Nephron (organoid): ENCODE results near the gene GAS7.

Experiments
- H3K27ac Mint-ChIP-seq, 3 experiments: 2 replicates each; pipeline ENCODE4 v1.8.0; 2020; ENCODE audit warnings: mixed read lengths in 3 of 3, mild to moderate bottlenecking in 2 of 3, moderate library complexity in 1 of 3
- H3K27me3 Mint-ChIP-seq: 2 replicates; pipeline ENCODE4 v1.8.0; 2021; ENCODE audit warnings: low read depth, mild to moderate bottlenecking, moderate library complexity, mixed read lengths
- H3K36me3 Mint-ChIP-seq: 2 replicates; pipeline ENCODE4 v1.8.0; 2020; ENCODE audit warnings: low read depth, mixed read lengths
- H3K4me1 Mint-ChIP-seq: 2 replicates; pipeline ENCODE4 v1.8.0; 2020; ENCODE audit warnings: mixed read lengths
- H3K4me3 Mint-ChIP-seq, 3 experiments: 2 replicates each; pipeline ENCODE4 v1.8.0; 2020; ENCODE audit warnings: mild to moderate bottlenecking in 3 of 3, mixed read lengths in 3 of 3, moderate library complexity in 2 of 3
- H3K9me3 Mint-ChIP-seq: 2 replicates; pipeline ENCODE4 v1.8.0; 2020; ENCODE audit warnings: mixed read lengths
- TF ChIP-seq, protein P1 (sequence below), 3 experiments: fragments of 200-600 bp; sonication (generic); IDR thresholded peaks; one replicate each; pipeline ENCODE4 v1.5.0; 2021; ENCODE audit warnings: antibody characterized with exemption in 3 of 3; ENCODE audit not compliant: unreplicated experiment in 3 of 3

The GAS7 gene

DNA sequence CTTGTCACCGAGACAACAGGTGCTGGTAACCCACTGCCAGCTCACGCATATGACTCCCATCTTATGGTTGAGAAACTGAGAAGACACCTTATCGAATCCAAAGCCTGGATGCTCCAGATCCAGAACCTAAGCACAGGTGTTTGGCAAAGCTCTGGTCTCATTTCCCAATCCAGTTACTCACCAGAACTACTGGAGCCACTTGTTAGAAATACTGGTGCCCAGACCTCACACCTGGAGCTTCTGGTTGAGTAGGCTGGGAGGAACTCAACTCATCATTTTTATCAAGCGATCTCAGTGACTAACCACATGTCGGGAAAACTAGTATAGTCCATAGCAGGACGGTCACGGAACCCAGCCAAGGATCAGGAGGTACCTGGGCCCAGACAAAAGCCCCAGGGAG, 206.6 kb downstream of the GAS7 start:
- H3K36me3 Mint-ChIP-seq = no peaks in the 10 kb centered on the region
- H3K9me3 Mint-ChIP-seq = peaks cover 10% of the 10 kb centered on the region
- no peak overlapping the region for H3K4me3 Mint-ChIP-seq
- no peaks in the 10 kb centered on the region for H3K4me1 Mint-ChIP-seq
- TF ChIP-seq, protein P1, sequence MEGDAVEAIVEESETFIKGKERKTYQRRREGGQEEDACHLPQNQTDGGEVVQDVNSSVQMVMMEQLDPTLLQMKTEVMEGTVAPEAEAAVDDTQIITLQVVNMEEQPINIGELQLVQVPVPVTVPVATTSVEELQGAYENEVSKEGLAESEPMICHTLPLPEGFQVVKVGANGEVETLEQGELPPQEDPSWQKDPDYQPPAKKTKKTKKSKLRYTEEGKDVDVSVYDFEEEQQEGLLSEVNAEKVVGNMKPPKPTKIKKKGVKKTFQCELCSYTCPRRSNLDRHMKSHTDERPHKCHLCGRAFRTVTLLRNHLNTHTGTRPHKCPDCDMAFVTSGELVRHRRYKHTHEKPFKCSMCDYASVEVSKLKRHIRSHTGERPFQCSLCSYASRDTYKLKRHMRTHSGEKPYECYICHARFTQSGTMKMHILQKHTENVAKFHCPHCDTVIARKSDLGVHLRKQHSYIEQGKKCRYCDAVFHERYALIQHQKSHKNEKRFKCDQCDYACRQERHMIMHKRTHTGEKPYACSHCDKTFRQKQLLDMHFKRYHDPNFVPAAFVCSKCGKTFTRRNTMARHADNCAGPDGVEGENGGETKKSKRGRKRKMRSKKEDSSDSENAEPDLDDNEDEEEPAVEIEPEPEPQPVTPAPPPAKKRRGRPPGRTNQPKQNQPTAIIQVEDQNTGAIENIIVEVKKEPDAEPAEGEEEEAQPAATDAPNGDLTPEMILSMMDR (IDR thresholded peaks at IDR 0.05; ENCODE audit: unreplicated experiment in 3 of 3) = no peak
- H3K27me3 Mint-ChIP-seq = peaks cover 10% of the 10 kb centered on the region
- H3K27ac Mint-ChIP-seq = no peak overlapping the region

DNA sequence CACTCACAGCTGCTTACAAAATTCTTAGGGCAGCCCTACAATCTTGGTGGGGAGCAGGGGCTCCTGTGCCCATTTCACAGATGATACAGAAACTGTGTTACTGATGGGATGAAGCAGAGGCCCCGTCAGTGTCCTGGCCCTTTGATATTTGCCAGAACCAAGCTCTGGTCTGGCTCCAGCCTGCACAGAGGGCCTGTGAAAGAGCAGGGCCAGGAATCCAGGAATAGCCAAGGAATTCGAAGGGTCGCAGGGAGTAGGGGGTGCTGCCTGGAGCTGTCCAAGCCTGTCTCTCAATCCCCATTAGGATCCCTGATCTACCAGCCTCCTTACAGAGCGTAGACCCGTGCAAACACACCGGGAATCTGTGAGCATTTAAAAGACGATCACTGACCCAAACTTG, 207.1 kb downstream of the GAS7 start:
- no peaks in the 10 kb centered on the region for H3K4me1 Mint-ChIP-seq
- no peak overlapping the region for H3K4me3 Mint-ChIP-seq
- H3K36me3 Mint-ChIP-seq = no peaks in the 10 kb centered on the region
- H3K27ac Mint-ChIP-seq = no peak overlapping the region
- H3K27me3 Mint-ChIP-seq = peaks cover 14% of the 10 kb centered on the region
- TF ChIP-seq, protein P1 (IDR thresholded peaks at IDR 0.05; ENCODE audit: unreplicated experiment in 3 of 3) = no peak
- peaks cover 10% of the 10 kb centered on the region for H3K9me3 Mint-ChIP-seq

DNA sequence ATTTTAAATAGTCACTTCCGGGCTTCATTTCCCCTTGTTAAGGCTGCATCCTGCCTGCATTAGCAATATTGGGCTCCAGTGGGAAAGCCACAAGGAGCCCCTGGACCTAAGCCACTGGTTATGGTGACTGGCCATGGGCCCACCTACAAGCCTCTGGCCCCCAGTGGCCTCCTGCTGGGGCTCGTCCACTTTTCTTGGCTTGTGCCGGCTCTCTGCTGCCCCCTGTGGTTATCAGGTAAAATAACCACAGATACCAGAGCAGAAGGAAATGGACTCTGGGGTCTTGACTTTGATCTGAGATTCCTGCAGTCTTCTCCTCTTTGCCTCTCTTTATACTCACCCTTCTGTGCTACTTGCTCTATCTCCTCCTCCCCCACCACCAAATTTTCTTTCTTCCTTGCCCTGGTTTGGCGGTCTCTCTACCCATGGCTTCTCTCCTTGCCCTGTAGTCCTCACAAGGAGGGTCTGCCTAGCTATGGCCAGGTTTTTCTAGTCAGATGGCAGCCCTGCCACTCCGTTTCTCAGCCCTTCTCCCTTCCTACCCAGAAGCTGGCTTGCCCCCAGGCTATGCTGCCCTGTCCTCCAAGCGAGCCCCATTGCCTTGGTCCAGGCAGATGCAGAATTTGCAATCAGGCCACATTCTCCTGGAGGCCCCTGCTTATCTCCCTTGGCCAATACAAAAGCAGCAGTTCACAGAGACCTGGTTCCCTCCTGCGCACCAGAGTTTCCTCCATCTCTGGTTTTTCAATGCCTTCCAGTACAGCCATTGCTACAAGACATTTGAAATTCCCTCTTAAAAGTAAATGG, 210.4 kb downstream of the GAS7 start:
- TF ChIP-seq, protein P1 (IDR thresholded peaks at IDR 0.05; ENCODE audit: unreplicated experiment in 3 of 3) = peak; percentile 81 to 88 (median 82)
- H3K36me3 Mint-ChIP-seq = no peaks in the 10 kb centered on the region
- H3K27ac Mint-ChIP-seq = peak overlapping the region in 1 of 3 experiments; percentile 21
- H3K4me1 Mint-ChIP-seq = no peaks in the 10 kb centered on the region
- H3K9me3 Mint-ChIP-seq = peaks cover 10% of the 10 kb centered on the region
- H3K4me3 Mint-ChIP-seq = no peak overlapping the region
- H3K27me3 Mint-ChIP-seq = peaks cover 19% of the 10 kb centered on the region

DNA sequence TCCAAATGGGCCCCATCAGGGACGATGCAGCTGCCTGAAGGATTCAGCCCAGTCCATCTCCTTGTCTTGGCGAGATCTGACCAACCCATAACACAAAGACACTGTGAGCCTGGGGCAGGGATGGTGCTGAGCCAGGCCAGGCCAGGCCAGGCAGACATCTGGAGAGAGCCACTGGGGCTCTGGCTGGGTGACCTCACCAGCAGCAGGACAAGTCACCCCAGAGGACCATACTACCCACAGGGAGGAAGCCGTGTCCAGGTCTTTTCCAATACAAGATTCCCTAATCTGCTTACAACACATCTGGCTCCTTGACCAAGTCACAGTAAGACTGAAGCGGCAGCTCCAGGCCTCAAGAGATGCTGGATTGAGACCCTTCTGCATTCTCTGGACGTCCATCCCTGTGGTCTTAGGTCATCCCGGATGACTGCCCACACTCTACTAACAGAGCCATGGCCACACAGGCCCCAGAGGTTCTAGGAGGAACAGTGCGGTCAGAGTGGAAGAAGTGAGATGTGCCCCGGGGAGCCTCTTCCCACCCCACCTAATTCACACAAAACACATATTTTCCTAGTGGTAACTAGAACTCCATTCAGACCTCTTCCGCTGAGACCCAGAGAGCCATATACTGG, 211.5 kb downstream of the GAS7 start:
- H3K4me3 Mint-ChIP-seq = no peak overlapping the region
- peaks cover 19% of the 10 kb centered on the region for H3K27me3 Mint-ChIP-seq
- H3K27ac Mint-ChIP-seq = no peak overlapping the region
- H3K4me1 Mint-ChIP-seq = no peaks in the 10 kb centered on the region
- peaks cover 6% of the 10 kb centered on the region for H3K9me3 Mint-ChIP-seq
- H3K36me3 Mint-ChIP-seq = no peaks in the 10 kb centered on the region
- TF ChIP-seq, protein P1 (IDR thresholded peaks at IDR 0.05; ENCODE audit: unreplicated experiment in 3 of 3) = no peak

DNA sequence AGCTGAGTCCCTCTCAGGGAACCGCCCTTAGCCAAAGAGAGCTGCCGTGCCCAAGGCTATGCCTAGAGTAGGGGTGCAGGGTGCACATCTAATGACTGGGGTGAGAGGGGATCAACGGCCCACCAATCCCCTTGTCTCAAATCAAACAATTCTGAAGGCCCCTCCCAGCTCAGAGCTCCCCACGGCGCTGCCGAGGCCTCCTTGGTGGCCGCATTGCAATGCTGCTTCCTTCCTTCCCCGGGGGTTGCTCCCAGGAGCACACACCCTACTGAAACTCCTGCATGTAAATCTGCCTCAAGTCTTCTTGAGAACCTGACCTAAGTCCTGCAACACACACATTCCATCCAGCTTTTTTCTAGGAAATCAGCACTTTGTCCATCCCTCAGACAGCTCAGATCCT, 212.8 kb downstream of the GAS7 start:
- H3K27me3 Mint-ChIP-seq = peaks cover 18% of the 10 kb centered on the region
- no peak overlapping the region for H3K27ac Mint-ChIP-seq
- peaks cover 5% of the 10 kb centered on the region for H3K9me3 Mint-ChIP-seq
- H3K36me3 Mint-ChIP-seq = no peaks in the 10 kb centered on the region
- no peak overlapping the region for H3K4me3 Mint-ChIP-seq
- no peaks in the 10 kb centered on the region for H3K4me1 Mint-ChIP-seq
- TF ChIP-seq, protein P1 (IDR thresholded peaks at IDR 0.05; ENCODE audit: unreplicated experiment in 3 of 3) = no peak
